Measurements from ENCODE around the gene SPOCK1.

Gene SPOCK1

GRCh38 chr5:137328991-137329390 is 170.1 kb downstream of the SPOCK1 start:
- no peak for DNase-seq (ENCODE audit: low spot score)

GRCh38 chr5:137328463-137328862 is 170.7 kb downstream of the SPOCK1 start:
- no peak for DNase-seq (ENCODE audit: low spot score)

GRCh38 chr5:137325721-137326120 is 173.4 kb downstream of the SPOCK1 start:
- no peak for DNase-seq (ENCODE audit: low spot score)

GRCh38 chr5:137320056-137321045 is 178.8 kb downstream of the SPOCK1 start:
- peak; percentile 64 for DNase-seq (ENCODE audit: low spot score)

GRCh38 chr5:137318027-137318426 is 181.1 kb downstream of the SPOCK1 start:
- no peak for DNase-seq (ENCODE audit: low spot score)

GRCh38 chr5:137316346-137316736 is 182.8 kb downstream of the SPOCK1 start:
- no peak for DNase-seq (ENCODE audit: low spot score)

GRCh38 chr5:137315534-137316345 is 183.4 kb downstream of the SPOCK1 start:
- no peak for DNase-seq (ENCODE audit: low spot score)

GRCh38 chr5:137315109-137315508 is 184.0 kb downstream of the SPOCK1 start:
- no peak for DNase-seq (ENCODE audit: low spot score)

GRCh38 chr5:137313526-137314175 is 185.5 kb downstream of the SPOCK1 start:
- DNase-seq (ENCODE audit: low spot score): no peak

GRCh38 chr5:137312011-137312410 is 187.1 kb downstream of the SPOCK1 start:
- DNase-seq (ENCODE audit: low spot score): no peak

GRCh38 chr5:137310051-137310730 is 188.9 kb downstream of the SPOCK1 start:
- no peak for DNase-seq (ENCODE audit: low spot score)

- no peak for DNase-seq (ENCODE audit: low spot score)
Measured at GRCh38 chr5:137309290-137309689, 189.8 kb downstream of the SPOCK1 start.

- no peak for DNase-seq (ENCODE audit: low spot score)
Measured at GRCh38 chr5:137308311-137308710, 190.8 kb downstream of the SPOCK1 start.

GRCh38 chr5:137306903-137307302 is 192.2 kb downstream of the SPOCK1 start:
- no peak for DNase-seq (ENCODE audit: low spot score)

- DNase-seq (ENCODE audit: low spot score): no peak
Measured at GRCh38 chr5:137305971-137306602, 193.0 kb downstream of the SPOCK1 start.

GRCh38 chr5:137304226-137304874 is 194.8 kb downstream of the SPOCK1 start:
- DNase-seq (ENCODE audit: low spot score): no peak

GRCh38 chr5:137303509-137303908 is 195.6 kb downstream of the SPOCK1 start:
- DNase-seq (ENCODE audit: low spot score): no peak

GRCh38 chr5:137300411-137301240 is 198.5 kb downstream of the SPOCK1 start:
- DNase-seq (ENCODE audit: low spot score): no peak

- DNase-seq (ENCODE audit: low spot score): no peak
Measured at GRCh38 chr5:137296213-137296781, 202.8 kb downstream of the SPOCK1 start.
